Measurements from ENCODE around the gene RENBP. TPM values are rescaled to one million over a fixed set of nuclear protein-coding genes. Genes with fewer than 3 reads are reported as not detected.

RENBP gene
- total RNA-seq, 1 experiment from 2014 or later: not detected

DNA sequence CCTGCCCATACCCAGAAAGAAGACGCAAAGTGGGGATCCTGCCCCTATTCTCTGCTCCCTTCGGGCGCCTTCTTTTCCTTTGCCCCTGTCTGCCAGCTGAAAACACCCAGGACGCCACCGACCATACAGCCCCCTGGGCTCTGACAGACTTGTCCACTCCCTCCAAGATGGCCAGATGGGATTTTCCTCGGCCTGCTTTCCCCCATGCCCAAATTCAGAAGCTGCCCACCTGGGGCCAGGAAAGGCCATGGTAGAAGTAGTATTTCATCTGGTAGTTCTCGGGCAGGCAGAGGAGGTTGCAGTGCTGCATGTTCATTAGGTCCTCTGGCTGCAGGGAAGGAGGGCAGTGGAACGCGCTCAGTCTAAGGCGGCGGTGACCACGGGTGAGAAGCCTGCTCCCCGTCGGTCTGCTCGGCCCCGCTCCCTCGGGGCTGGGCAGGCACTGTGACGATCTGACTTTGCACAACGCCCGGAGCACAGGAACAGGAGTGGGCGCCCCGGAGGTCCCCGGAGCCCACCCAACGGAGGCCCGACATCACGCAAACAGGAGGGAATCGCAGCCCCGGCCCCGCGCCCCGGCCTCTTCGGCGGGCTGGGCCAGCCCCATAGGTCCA, 10.2 kb downstream of the RENBP start:
- no peak for DNase-seq (ENCODE audit: low read depth)

DNA sequence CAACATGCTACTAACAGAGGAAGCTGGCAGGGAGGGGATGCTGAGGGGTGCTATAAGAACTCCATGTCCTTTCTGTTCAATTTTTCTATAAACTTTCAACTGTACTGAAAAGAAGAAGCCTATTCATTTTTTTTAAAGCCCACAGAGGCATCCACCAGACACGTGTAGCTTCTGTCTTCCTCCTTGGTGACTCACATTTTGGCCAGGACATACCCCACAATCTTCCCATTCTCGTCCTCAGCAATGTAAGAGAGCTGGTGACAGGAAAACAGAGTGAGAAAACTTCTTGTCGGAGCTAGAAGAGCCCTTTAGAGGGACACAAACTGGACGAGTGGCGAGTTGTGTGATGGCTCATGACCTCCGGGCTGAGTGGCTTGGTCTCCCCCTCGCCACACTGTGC, 10.7 kb downstream of the RENBP start:
- peak; percentile 67 for DNase-seq (ENCODE audit: low read depth)

DNA sequence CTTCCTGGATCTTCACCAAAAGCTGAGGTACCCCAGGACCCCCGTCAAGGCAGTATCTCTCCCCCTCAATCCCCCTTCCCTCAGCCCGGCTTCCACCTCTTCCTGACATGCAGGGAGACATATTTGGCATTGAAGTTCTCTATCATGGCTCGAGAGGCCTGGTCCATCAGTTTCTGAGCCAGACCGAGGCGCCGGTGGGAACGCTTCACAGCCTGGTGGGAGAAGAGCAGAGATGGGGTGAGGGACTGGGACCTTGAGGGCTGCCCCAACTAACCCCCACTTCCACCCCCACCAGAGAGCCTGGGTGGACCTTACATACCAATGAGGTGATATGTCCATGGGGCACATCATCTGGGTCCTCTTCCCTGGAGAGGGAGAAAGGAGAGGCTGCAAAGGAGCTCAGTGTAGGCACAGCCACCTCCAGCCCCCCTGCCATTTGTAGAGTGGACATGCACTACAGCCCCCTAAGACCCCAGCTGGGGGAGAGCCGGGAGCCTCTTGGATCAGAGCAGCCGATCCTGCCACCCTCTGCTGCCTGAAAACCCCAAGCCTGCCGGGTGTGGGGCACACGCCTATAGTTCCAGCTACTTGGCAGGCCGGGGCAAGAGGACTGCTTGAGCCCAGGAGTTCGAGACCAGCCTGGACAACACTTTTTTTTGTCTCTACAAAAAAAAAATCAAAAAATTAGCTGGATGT, 12.1 kb downstream of the RENBP start:
- no peak for DNase-seq (ENCODE audit: low read depth)

DNA sequence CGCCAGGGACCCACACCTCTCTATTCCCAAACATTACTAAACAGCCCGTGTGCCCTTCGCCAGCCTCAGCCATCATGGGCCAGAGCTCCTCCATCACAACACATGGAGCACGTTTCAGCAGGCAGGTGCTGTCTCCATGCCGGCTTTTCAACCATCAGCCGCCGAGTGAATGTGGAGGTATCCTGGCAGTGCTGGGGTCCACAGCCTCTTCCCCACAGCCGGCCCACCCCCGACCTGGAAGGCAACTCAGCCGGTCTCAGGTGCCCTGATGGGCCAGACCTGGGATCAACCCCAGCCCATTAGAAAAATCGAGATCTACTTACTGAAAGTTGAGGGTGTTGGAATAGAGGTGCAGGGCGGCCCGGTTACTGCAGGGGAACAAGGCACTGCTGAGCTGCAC, 12.7 kb downstream of the RENBP start:
- no peak for DNase-seq (ENCODE audit: low read depth)

DNA sequence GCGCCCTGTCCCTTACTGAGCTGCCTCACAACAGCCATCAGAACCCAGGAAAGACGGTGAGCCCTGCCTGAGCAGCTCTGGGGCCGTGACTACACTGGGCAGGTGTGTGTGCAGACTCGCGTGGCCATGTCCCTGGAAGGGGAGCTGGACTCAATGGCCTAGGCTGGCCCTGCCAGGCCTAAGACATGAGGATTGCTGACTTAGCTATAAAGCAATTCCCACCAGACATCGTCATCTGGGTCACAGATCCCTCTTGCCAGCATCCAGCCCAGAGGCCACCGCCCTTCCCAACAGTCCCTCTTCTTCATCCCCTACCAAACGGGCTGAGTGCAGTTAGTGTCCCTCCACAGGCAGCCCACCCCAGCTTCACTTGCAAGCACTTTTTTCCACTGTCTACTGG, 13.3 kb downstream of the RENBP start:
- no peak for DNase-seq (ENCODE audit: low read depth)

DNA sequence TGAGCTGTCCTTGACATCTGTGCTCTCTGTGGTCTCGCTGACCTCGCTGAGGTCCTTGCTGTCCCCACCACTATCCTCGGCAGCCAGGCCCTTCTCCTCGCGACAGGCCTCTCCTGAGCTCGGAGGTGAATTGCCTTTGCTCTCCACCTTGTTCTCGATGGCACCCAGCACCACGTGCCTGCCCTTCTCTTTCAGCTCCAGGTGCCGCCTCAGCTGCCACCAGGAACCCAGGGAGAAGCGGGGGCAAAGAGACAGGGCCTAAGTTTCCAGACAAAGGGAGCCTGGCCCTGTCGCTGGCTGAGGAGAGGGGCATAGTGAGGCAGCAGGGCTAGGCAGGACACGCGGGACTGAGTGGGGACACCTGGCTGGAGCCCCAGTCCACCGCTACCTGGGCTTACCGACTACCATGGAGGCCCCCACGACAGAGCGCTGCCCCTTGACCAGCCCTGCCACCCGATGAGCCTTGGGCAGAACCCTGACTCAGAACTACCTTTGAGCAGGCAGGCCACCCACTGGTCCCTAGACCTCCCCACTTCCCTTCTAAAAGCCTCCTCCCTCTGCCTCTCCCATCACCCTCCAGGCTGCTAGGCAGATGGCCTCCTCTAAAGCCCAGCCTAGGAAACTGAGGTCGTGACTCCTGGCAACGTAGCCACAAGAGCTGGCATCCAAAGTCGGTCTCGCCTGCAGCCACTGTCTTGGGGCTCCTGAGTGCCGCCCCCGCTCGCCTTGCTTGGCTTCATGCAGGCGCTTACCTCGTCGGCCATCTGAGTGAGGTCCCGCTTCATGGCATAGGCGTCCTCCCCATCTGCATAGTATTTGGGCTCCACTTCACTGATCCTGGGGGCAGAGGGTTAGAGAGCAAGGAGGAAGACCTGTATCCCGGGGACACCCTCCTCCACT, 14.2 kb downstream of the RENBP start:
- no peak for DNase-seq (ENCODE audit: low read depth)

DNA sequence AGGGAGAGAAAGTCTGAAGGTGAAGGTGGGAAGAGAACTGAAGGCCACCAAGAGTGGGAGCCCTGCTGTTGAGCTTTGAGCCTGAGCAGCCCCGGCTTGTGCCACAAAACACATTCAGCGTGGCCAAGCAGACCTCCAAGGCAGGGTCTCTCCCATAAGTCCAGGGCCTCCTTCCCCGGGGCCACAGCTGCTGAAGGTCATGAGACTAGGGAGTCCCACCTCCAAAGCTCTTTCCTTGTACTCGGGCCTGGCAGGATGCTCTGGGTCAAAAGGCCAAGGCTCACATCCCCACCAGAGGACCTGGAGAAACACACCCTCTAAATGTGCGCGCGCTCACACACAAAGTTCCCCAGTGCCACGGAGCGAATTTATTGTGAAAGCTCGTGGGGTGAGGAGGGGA, 14.9 kb downstream of the RENBP start:
- DNase-seq (ENCODE audit: low read depth): no peak

DNA sequence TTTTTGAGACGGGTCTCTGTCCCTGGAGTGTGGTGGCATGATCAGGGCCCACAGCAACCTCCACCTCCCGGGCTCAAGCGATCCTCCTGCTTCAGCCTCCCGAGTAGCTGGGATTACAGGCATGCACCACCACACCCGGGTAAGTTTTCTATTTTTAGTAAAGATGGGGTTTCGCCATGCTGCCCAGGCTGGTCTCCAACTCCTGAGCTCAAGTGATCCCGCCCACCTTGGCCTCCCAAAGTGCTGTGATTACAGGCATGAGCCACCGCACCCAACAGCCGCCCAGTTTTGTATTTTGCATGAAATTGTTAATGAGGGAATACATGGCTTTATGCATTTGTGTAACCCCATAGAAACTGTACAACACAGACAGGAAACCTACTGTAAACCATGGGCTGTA, 15.6 kb downstream of the RENBP start:
- DNase-seq (ENCODE audit: low read depth): no peak

DNA sequence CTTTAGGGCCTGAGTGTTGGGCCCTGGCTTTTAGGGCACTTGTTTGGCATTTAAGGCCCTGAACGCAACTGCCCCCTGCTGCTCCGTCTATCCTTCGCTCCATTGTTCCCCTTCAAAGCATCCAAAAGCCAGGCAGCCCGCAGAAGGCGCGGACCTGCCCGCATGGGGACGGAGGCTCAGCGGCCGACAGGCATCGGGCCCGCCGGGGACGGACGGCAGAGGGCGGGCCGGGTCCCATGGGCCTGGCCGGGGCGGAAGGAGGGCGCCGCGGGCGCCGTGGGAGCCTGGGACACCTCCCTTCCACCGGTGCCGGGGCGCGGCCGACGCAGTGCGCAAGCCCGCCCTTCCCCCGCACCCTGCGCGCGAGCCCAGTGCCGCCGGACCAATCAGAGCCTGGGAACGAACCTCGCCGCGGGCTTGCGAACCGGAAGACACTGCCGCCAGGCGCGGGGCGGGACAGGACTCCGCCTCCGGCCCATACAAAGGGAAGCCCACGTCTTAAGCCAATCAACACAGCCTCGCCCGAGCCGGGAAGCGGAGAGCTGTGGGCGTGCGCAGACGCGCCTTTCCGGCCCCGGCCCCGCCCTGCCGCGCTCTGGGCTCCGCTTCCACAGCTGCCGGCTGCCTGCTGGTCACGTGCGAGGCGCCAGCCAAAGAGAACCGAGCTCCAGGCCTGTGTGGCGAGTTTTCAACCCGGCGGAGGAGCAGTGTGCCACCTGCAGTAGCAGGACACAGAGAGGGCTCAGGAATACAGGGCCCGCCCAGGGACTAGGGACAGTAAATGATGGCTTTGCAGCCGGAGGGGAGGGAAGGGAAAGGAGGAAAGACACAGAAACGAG, 16.3 kb downstream of the RENBP start:
- peak; percentile 99 for DNase-seq (ENCODE audit: low read depth)

DNA sequence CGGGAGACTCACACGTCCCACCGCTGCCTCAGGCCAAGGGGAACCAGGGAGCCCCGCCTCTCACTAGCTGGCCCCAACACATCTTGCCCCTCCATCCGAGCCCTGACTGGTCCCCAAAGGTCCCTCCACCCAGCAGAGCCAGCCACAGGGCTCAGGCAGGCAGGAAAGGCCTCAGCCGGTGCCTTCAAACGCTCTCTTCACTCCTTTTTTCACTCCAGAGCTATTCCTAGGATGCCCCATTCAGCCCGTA, 16.8 kb downstream of the RENBP start:
- no peak for DNase-seq (ENCODE audit: low read depth)

DNA sequence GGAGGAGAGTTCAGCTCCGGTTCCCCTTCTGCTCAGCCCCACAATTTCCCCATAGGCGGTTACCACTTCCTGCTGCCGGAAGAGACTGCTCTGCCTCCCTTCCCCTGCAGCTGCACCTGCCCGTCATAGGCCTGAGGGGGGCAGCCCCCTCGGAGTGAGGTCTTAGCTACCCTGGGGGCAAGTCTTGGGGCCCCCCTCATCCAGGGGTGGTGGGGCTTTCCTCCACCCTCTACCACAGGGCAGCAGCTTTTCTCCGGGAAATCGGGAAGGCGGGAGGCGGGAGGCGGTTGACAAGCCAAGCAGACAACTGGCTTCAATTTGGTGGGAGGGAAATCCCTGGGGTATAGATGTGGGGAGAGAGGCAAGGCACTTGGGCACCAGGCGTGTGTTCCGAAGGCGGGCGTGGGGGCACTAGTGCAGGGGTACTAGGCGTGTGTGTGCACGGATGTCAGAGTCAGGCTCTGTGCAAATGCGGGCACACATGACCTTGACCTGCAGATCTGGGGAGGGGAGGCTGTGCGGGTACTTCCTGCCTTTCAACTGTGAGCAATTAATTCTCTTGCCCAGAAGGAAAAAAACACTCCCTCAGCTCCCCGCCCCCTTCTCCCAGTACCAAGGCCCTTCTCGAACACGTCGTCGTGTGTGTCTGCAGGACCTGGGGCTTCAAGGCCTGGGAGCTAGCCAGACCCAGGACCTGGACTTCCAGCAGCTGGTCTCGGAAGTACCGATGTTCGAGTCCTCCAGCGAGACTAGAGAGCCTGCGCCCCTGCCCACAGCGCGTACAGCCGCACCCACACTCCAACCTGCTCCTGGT, 17.4 kb downstream of the RENBP start:
- peak; percentile 64 for DNase-seq (ENCODE audit: low read depth)

DNA sequence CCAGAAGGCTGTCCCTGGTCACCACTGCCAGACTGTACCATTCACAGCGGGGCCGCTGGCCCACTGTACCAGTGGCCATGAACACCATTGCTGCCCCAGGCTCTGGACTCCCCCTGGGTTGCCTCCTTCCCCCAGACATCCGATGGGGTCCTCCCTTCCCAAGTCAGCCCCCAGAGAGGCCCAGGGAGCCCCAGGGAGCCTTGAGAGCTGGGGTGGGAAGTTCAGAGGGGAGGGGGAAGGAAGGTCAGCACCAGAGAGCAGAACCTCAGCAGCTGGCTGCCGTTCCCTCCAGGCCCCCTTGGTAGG, 17.9 kb downstream of the RENBP start:
- no peak for DNase-seq (ENCODE audit: low read depth)

DNA sequence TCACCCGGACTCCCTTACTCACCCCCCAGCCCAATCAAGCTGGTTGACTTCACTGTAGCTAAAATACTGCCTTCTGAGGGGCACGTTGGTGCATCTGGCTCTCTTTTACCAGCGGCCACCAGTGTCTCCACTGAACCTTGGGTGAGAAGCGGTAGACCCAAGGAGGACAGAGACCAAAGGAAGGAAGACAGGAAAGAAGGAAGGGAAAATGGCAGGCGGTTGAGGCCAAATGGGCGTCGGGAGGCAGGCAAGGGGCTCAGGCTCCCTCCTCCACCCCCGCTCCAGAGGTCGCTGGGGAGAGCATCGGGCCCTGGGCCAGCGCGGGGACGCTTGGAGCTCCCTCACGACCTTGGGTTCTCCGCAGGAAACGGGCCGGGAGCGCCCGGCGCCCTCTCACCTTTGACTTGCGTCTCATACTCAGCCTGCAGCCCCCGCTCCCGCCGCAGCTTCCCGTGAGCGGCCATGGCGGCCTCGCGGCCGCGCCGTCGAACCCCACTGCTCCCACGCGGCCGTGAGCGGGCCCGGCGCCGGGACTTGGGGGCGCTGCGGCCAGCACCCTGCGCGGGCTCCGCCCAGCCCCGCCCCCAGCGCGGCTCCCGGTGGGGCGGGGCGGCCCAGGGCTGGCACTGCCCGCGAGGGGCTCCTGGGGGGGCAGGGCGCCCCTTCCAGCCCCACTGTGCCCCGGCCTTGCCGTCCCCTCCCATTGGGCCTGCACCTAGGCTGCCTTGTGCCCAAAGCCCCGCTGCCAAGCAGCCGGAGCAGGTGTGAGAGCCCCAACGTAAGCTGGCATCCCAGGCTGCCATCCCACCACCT, 18.5 kb downstream of the RENBP start, which contains the start of gene ARHGAP4:
Gene ARHGAP4 (minus strand): TSS at position 526 of the 813 bp plus-strand sequence. CDS start 62 bp downstream, at position 464.
- no peak for DNase-seq (ENCODE audit: low read depth)

DNA sequence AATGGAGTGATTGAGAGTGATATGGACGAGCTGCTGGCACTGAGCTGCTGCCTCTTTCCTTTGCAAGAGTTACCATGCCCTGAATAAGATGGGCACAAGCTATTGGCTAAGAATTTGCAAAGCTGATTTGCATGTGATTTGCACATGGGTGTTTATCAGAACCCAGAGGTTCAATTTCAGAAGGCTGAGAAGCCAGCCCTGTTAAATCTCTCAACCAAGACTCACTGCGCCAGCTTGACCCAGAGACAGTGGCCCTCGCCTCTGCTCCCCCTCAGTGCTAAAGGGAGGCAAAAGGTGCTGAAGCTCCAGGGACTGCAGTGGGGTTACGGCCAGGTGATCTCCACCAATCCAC, 19.1 kb downstream of the RENBP start:
- DNase-seq (ENCODE audit: low read depth): no peak

DNA sequence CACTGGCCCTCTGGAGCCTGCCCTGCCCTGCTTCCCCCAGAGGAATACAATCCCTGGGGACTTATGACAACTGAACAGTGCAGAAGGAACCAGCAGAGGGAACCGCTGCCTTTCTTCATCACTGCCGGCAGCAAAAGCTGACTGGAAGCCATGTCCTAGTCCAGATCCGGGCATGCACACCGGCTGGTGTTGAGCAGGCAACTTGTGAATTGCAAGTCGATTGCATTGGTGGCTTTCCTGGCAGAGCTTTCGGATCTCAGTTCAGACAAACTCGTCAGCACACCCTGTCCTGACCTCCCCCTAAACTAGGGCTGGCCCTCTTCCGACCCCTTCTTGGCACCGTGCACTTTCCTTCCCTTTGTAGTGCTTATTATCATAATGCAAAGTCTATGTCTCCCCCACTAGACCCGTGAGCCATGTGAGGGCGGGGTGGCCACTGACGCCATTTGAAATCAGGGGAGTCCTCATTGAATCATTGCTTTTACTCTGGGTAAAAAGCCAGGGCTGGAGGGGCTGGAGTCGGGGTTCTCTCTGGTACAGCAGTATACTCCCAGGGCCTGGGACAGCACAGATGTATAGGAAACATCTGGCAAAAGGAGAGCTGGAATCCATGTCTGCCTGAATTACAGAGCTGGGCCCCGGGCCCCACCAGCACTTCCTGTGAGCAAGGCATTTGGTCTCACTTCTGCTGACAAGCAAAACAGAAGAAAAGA, 20.1 kb downstream of the RENBP start:
- DNase-seq (ENCODE audit: low read depth): peak; percentile 72

DNA sequence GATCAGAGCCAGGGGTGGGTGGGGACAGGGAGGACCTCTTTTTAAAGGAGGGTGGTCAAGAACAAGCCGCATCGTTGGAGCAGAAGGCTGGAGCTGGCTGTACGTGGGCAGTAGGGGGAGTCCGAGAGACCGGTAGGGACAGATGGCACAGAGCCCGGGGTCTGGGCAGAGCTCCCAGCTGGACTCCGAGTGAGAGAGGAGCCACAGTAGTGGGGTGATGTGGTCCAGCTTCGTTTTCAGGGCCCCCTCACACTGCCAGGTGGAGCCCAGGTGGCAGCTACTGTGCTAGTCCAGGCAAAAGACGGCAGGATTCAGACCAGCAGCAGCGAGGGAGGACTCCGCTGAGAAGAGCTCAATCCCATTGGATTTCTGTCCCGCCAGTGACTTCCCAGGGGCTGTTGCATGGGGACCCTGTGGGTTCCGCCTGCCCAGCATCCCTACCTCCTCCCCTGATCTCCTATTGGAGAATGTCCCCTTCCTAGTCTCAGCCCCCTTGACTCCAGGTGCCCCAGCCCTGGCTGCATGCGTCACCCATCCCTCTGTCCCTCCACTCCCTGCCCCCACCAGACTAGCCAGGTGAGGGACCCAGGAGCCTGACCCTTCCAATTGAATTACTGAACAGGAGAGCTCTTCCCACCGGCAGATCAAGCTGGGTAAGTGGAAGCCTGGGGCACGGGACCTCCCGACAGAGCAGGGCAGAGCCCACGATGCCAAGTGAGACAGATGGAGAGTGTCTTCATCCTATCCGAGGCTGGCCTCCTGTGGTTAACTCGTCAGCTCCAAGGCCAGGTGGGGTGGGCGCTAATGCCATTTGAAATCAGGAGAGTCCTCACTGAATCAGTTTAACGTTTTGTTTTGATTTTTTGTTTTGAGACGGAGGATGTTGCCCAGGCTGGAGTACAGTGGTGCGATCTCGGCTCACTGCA, 21.2 kb downstream of the RENBP start:
- DNase-seq (ENCODE audit: low read depth): peak; percentile 74

DNA sequence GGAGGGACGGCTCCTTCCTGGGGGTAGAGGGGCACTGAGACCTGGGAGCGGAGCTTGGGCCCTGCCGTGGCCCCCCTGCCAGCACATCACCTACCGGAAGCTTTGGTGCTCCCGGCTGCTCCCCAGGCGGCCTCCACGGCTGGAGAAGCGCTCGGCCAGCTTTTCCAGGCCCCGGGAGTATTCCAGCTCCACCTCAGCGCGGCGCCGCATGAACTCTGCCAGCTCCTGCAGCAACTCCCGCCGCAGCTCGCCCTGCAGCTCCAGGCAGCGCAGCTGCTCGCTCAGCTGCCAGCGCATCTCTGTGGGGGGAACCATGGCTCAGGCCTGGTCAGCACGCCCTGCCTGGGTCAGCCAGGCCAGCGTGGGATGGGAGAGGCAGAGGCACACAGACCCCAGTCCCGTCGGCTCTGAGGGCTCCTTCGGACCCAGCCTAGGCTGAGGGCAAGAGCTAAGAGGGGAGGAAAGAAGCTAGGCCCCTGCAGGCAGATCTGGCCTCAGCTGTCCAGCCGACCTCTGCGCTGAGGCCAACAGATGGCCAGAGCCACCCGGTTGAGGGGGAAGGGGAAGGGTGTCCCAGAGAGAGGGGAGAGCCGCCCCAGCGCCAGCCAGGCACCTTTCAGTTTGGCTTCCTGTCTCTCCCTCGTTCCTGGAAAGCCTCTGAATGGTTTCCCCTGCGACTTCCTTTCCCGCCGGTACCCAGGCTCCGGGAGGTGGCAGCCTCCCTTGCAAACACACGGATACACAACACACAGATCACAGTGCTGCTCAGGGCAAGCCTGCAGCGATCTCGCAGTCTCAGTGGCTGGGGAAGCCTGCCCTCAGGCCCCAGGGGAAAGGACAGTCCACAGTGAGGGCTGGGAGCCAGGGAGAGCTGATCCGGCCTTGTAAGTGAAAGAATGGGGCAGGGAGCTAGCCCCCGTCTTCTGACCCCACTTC, 22.7 kb downstream of the RENBP start:
- peak; percentile 42 for DNase-seq (ENCODE audit: low read depth)

DNA sequence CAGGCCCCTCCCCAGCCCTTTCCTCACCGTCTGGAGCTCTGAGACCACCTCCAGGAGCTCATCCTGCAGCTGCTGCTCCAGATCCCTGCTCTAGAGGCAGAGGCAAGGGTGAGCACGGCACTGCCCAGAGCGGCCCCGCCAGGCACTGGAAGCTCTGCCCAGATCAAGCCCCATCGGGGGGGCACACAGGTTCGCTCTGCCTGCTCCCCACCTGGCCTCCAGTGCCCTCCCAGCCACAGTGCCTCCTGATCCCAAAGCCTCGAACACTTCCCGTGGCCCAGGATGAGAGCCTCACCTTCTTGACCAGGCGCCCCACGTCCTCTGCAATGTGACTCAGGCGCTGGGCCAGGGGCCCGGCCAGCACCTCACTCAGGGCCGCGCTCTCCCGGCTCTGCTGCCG, 23.4 kb downstream of the RENBP start:
- peak; percentile 26 for DNase-seq (ENCODE audit: low read depth)

Data from M059J (cell line).